HG03442 (cell line): ENCODE results near the gene GPM6B.

Source experiments
- ATAC-seq: cut with Tn5 transposase; IDR thresholded peaks from one replicate; pipeline ENCODE4 v1.9.1; 2021; ENCODE audit warnings: mild to moderate bottlenecking, moderate library complexity; ENCODE audit not compliant: unreplicated experiment

GPM6B gene

DNA sequence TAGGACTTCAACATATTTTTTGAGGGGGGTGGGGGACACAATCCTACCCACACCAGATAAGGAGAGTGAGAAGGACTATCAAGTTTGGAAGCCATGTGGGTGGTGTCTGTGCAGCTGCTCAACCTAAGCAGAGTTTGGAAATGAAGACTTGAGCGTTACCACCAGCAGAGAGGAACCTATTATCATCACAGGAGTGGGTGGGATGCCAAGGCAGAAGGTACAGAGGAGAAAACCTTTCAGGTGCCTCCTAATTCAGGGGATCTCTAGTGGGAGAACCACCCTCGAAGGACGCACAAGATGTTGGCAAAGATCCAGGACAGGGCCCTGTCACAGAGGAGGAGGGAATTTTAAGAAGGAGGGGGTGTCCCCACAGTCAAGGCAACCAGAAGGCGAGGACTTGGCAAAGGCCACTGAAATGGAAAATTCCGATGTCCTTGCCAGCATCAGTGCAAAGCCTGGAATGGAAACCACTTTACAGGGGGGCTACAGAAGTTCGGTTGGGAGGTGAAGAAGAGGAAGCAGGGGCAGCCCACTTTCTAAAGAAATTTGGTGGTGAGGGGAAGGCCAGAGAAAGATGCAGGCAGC, 8.4 kb upstream of the GPM6B start:
- ATAC-seq: no peak

DNA sequence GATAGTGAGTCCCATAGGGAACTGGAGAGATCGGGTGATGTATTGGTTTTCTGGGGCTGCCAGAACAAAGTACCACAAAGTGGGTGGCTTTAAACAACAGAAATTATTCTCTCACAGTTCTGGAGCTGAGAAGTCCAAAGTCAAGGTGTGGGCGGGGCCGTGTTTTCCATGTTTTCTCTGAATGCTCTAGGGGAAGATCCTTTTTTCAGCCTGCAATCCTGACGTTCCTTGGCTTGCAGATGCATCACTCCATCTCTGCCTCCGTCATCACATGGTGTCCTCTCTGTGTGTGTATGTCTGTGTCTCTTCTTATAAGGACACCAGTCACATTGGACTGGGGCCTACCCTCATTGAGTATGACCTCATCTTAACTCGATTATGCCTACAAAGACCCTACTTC, 7.9 kb upstream of the GPM6B start:
- ATAC-seq: no peak

DNA sequence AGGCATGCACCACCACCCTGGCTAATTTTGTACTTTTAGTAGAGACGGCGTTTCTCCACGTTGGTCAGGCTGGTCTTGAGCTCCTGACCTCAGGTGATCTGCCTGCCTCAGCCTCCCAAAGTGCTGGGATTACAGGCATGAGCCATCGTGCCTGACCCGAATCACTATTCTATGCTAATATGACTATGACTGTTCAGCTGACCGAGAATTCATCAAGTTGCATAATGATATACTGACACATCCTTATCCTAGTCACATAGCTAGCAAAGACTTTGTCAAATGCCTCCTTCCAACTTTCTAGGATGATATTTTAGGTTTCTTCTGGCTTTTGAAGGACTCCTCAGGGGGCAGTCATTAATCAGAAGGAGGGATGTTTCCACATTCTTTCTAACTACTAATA, 4.8 kb upstream of the GPM6B start:
- ATAC-seq: no peak

DNA sequence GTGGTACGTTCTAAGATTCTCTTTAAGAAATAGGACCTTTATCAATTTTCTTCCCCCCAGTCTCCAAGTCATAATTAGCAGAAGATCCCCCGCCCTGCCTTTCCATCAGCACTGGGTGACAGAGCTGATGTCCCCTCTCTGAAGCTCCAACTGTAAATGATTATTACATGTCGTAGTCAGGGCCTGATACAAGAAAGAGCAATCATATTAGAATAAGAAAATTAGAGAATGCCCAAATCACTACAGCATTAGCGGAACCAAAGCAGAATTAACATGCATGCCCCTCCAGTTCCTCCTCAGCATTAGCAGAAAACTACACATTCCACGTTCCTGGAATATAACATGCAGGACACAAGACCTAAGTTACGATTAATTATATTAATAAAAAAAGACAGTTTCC, 717 bp downstream of the GPM6B start:
- no peak for ATAC-seq

GRCh38 chrX:13815664-13816063, 1.2 kb downstream of the GPM6B start:
- ATAC-seq: no peak

DNA sequence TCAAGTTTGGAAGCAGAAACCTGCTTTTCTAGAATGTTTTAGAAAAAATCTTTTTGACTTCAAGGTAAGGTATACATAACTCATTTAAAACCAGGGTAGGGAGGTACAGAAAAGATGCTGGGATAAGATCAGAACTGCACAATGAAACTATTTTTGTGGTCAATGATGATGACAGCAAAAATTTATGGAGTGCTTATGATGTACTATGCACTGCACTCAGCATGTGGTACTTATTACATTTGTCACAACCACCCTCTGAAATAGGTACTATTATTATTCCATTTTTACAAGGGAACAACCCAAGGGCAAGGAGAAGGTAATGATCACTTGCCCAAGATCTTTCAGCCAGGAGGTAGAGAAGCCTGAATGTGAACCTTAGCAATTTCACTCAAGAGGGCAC, 8.0 kb downstream of the GPM6B start:
- no peak for ATAC-seq

GRCh38 chrX:13808293-13808692, 8.6 kb downstream of the GPM6B start:
- ATAC-seq: no peak

DNA sequence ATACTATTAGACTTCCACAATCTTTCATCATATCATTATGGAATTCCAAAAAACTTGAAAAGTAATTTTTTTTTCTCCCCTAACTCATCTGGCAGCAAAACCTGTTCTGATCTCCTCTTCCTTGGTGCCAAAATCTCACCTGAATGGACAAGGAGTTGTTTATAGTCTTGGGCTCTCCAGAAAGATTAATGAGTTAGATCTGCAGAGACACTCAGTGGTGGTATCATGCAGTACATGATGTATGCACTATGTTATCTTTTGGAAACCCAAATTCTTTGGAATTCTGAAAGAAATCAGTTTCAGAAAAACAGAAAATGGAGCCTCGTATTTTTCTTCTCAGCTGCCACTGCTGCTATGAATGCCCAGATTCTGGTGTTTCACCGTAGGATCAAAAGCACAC, 11.7 kb downstream of the GPM6B start:
- no peak for ATAC-seq

- no peak for ATAC-seq
Observed at GRCh38 chrX:13803116-13803515, 13.8 kb downstream of the GPM6B start.

DNA sequence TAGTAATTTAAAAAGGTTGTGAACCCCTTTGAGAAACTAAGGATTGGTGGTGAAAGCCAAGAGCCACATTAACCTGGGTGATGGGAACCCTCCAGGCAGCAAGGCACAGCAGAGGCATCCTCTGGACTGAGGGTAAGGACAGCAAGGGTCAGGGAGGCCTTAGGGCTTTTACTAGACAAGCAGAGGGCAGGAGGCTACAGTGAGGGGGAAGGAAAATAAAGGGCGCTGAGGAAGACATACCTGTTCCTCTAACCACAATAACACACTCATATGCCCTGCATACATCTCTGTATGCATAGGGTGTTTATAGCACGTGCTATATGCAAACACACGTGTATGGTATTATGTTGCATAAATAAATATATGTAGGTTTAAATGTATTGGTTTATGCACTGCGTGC, 18.7 kb downstream of the GPM6B start:
- no peak for ATAC-seq

GRCh38 chrX:13797512-13797911, 19.4 kb downstream of the GPM6B start:
- no peak for ATAC-seq

- ATAC-seq: no peak
Observed at GRCh38 chrX:13794417-13794816, 22.5 kb downstream of the GPM6B start.

- ATAC-seq: no peak
Observed at GRCh38 chrX:13793897-13794296, 23.0 kb downstream of the GPM6B start.

GRCh38 chrX:13791559-13791958, 25.3 kb downstream of the GPM6B start:
- no peak for ATAC-seq

- ATAC-seq: no peak
Observed at GRCh38 chrX:13791145-13791544, 25.7 kb downstream of the GPM6B start.

- ATAC-seq: no peak
Observed at GRCh38 chrX:13790206-13791131, 26.4 kb downstream of the GPM6B start.

DNA sequence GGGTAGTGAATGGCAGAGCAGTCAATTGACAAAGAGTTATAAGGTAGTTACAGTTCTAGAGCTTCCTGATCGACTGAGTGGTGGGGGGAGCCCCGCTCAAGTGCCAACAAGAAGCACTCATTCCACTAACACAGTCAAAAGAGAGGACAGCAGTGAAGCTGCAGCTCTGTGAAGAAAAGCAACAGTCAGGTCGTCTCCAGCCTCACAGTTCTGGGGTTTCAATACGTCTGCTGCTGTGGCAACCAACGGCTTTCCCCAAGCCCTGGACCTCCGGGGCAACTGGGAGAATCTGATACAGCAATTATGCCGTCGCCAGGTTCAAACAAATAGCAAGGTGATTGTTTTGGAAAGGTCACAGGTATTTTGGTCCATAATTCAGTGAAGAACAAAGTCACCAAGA, 30.8 kb downstream of the GPM6B start:
- ATAC-seq: no peak

GRCh38 chrX:13780868-13781427, 35.9 kb downstream of the GPM6B start:
- no peak for ATAC-seq

DNA sequence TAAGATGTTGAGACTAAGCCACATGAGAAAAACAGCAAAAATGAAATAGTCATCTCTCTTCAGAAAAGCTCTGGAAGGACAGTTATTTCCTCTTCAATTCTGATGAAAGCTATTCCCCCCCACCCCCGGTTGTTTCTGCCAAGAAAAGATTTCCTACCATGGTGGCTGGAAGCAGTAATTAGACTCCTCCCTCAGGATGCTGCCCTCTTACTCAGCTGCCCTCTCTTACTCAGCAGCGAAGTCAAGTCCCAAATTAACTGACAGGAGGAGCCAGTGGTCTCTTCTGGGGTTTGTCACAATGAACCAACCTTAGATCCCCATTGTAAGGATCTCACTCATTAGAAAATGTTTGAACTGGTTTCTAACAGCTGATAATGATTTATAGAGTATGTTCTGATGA, 38.0 kb downstream of the GPM6B start:
- no peak for ATAC-seq

DNA sequence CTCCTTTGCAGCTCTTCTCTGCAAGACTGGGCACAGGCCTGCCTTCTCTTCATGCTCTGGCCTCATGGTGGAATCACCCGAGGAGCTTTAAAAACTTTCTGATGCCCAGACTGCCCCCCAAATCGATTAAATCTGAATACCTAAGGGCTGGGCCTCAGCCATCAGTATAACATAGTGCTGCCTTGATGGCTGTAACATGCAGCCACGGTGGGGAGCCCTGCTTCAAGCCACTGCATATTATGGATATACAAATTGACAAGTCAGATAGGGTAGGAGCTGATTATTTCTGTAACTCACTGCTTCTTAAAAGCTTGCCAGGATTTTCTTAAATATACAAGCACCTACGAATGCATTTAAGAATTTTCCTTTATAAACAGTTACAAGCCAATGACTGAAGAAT, 40.5 kb downstream of the GPM6B start:
- ATAC-seq: no peak

- no peak for ATAC-seq
Observed at GRCh38 chrX:13775837-13776236, 41.1 kb downstream of the GPM6B start.

DNA sequence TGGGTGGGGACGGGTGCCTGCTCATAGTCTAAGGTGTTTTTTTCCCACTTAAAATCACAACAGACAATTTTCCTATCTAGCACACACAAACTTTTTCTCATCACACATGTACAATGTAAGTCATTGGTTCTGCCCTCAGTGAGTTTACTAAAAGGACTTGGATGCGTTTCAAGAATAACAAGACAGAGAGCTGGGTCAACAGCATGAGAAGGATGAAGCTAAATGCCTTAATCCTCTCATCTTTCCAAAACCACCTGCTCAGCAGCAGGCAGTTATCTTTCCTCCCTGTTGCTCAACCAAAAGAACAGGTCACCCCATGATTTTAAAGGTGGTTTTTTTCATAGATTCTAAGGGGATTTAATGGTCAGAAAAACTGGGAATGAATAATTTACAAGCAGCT, 42.2 kb downstream of the GPM6B start:
- ATAC-seq: no peak
